ENCODE measurements around the gene LENG9.

GRCh38 chr19:54418030-54418929 is 45.3 kb downstream of the LENG9 start:
- TF ChIP-seq BCL3 (CRISPR knock-in tag; IDR thresholded peaks at IDR 0.05) (no peak), RBM39 (IDR thresholded peaks at IDR 0.05; ENCODE audit: low read depth, low read length, poor library complexity, severe bottlenecking) (no peak), DNMT1 (CRISPR knock-in tag; IDR thresholded peaks at IDR 0.05) (no peak), ZNF709 (CRISPR knock-in tag; IDR thresholded peaks at IDR 0.05) (no peak), ETV6 (CRISPR knock-in tag; conservative IDR thresholded peaks at IDR 0.05) (no peak), ZFP36 (IDR thresholded peaks at IDR 0.05; ENCODE audit: borderline replicate concordance, low read depth, low read length, partially characterized antibody) (no peak), POLR2A (IDR thresholded peaks at IDR 0.05; ENCODE audit: insufficient read depth in 1 of 2, low read depth in 2 of 2, low read length in 2 of 2) (no peak), TARDBP (CRISPR knock-in tag; IDR thresholded peaks at IDR 0.05) (no peak), HES4 (CRISPR knock-in tag; IDR thresholded peaks at IDR 0.05; ENCODE audit: borderline replicate concordance) (no peak), ZNF335 (CRISPR knock-in tag; IDR thresholded peaks at IDR 0.05) (no peak), TRIM24 (CRISPR knock-in tag; IDR thresholded peaks at IDR 0.05) (no peak), ZNF275 (CRISPR knock-in tag; IDR thresholded peaks at IDR 0.05; ENCODE audit: borderline replicate concordance) (no peak)

Measured in HepG2 (cell line).